HCEC 1CT (cell line): Measurements from ENCODE around the gene HYLS1.

Source experiments
- DNase-seq: peaks from one replicate; pipeline ENCODE4 v3.0.0-alpha.2; 2017

Gene HYLS1

DNA sequence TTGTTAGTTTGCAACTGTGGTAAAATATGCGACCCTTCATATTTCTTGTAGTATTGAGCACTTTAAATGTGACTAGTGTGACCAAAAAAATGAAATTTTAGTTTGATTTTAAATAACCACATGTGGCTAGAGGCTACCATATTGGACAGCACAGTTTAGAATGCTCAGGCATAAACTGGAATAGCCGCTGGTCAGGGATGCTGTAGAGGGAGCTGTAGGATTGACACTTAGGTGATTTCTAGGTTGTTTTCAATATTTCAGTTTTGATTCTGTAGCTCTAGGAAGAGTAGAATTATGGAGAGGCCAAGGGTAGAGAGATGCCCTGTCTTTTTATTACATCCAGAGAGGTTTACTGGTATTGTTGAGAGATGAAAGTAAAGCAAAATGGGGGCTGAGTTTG lies 47.6 kb downstream of the HYLS1 start:
- DNase-seq: no peak

DNA sequence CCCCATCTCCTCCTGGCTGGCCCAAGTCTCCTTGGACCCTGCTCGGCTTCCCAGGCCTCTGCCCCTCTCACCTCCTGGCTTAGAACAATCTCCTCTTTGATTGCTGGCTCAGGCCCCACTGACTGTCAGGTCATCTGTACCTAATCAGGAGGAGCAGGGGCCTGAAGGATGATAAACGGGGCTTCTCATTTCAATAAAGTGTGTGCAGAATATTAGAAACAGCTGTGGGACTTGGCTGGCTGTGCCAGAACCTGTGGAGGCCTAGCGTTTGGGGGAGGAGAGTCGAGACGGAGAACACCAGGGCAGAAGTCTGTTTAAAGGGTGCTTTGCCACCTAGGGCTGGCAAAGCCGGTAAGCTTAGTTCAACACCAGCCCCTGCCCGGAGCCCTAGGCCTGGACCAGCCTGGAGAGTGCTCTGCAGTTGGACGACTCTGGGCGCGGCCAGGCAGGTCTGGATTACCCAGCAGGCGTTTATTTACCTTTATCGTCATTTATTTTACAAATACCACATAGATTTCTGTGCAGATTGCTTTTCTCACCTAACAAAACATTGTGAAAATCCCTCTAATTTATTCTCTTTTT lies 48.2 kb downstream of the HYLS1 start:
- DNase-seq: no peak

DNA sequence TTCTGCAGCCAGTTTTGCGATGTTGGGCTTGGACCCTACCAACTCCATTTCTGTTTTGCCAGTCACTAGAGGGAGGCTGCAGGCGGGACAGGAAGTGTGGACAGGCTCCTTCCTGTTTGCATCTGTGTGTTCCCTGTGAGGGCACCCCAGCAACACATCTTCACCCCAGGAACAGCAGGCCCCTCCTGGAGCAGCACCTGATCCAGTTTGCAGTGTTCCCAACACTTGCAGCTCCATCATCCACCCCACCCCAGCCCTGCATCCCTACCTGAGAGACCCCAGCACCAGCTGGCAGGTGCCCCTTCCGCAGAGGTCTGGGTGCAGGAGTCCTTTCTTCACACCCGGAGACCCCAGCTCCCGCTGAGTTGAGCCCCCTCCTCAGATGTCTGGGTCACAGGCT lies 51.0 kb downstream of the HYLS1 start:
- no peak for DNase-seq

DNA sequence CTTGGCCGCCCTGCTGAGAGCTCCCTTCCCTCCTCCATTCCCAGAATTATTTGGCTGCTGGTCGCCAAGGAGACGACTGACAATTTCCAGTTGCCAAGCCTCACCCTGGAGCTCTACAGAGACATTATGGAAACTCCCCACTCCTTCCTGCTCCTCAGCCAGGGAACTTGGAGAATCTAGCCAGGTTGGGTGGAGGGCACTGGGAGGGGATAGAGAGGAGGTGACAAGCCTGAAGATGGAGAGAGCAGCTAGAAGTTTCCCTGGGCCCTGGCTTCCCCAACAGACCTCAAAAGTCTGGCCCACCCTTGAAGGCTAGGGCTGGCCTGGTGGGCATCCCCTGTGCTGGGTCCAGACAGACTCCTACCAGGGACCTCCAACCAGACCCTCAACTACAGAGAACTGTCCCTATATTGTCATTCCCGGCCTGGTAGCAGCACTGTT lies 51.6 kb downstream of the HYLS1 start:
- DNase-seq: no peak

DNA sequence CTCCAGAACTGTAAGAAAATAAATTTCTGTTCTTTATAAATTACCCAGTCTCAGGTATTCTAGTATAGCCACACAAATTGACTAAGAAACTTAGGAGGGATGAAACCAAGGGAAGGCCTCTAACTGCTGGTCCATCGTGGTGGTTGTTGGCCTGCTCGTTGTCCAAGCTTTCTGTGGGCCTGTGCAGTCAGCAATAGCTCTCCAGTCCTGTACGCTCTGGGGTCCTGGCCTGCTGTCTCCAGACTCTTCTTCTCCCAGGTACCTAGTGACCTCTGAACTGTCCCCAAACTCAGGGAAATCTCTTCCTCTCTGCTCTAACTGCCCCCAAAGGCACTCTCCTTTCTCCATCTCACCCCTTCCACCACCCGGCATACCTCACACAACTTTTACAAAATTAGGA lies 52.7 kb downstream of the HYLS1 start:
- no peak for DNase-seq

DNA sequence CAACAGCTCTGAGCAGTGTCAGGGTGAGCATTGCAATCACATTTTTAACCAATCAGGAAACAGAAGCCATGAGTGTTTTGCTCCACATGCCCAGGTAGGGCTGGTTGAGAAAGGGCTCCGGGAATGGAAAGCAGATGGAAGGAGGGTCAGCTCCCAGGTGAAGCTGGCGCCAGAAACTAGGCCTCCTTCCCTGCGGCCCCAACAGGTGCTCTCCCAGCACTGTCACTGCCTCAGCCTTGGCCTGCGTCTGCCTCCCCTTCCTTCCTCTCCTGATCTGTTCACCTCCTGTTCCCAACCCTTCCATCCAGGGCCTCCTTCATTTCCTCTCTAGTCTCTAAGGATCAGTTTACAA lies 53.8 kb downstream of the HYLS1 start:
- DNase-seq: no peak

DNA sequence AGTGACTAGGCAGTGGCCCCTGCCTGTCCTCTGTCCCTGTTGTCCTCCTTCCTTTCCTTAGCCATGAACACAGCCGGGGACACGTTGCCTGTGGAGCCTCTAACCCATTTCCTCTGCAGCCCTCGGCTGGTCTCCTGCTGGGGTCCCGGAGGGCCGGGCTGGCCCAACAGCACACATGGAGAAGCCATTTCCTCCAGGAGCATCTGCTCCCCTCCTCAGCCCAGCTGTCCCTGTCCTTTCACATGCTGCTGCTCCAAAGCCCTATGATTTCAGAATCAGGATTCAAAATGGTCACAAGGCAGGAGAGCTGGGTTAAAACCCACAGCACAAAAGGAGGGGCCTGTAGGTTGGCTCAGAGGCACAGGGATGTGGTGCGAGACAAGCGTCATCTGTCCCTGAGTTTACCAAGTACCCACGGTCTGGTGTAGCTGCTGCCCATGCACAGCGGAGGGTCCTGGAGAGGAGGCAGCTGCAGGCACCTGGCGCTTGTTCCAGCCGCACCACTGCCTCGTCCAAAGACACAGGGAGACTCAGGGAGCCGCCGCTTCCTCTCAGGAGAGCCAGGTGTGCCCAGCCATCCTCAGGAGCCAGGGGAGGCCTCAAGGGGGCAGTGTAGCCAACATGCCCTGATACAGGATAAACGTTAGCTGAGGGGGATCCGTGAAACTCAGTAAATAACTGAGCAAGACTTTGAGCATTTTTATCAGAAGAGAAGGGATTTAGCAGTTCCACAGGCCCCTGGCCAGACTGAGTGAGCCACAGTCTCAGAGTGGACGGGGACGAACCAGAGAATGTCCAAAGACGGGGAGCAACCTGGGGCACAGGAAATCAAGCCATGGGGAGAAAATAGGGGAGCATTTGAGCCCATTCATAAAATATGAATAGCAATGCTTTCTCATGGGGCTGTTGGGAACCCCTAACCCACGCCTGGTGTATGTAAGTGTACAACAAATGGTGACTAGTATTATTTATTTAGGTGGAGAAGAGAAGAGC lies 54.4 kb downstream of the HYLS1 start:
- no peak for DNase-seq

DNA sequence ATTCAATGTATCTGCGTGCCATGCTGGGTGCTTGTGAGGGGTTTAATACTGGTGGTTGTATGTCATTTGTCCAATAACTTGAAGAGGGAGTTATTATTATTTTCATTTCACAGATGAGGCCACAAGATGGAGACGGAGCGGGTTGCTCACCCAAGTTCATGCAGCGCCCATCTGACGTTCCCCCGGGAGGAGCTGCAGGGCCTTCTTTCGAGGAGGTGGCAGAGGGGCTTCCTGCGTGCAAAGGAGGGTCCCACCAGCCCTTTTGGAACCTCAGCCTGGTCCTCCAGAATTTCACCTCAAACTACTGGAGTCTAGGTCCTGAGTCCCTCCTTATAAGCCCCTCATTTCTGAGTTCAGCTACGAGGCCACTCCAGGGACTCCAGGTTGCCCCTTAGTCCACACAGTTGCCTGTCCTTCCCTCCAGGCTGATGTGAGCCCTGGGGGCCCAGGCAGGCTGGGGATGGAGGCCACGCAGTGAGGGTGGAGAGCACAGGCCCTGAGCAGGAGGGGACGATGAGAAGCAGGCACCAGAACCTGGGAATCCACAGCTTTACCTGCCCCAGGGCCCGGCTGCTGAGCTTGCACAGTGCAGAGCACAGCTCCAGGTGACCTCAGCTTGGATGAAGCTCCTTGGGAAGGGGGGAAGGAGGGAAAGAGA lies 55.4 kb downstream of the HYLS1 start:
- DNase-seq: no peak

DNA sequence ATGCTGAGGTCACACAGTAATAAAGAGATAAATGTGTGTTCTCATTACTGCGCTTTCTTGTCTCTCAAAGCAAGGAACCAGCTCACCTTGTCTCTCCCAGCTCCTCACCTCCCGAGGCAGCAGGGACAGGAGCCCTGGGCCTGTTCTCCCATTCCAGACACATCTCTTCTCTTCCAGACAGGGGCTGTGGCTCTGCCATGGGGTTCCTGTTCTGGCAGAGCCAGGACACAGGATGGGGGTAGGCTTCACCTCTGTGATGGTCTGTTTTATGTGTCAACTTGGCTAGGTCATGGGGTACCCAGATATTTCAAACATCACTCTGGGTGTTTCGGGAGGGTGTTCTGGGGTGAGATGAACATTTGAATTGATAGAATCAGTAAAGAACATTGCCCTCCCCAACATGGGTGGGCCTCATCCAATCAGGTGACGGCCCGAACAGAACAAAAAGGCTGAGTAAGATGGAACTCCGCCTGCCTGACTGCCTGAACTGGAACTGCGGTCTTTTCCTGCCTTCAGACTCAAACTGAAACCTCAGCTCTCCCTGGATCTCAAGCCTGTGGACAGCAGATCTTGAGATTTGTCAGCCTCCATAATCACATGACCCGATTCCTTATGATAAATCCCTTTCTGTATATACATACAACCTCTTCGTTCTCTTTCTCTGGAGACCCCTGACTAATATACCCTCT lies 56.3 kb downstream of the HYLS1 start:
- no peak for DNase-seq

DNA sequence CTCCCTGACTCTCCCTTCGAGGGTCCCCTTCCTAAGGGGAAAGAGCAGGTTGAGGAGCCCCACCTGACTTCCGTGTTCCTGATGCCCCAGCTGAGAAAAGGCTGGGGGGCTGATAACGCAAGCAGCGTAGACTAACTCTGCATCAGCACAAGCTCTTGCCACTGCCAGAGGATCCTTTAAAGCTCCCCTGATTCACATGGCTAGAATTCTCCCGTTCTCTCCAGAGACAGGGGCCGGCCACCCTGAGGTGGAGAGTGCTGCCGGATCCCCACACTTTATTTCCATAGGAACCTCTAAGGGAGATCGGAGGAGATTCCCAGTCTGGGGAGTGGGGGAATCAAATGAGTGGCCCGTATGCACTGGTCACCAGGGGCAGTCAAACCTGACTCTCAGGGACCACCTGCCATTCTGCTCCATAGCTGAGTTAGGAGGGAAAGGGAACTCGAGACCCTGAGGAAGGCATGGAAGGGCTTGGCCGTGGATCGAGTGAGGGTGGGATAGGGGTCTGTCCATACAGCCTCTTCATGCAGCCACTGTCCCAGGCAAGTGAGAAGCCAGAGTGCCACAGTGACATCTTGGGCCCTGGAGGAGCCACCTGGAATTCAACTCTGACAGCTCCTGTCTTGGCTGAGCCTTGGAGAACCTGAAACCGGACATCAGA lies 57.0 kb downstream of the HYLS1 start:
- no peak for DNase-seq

DNA sequence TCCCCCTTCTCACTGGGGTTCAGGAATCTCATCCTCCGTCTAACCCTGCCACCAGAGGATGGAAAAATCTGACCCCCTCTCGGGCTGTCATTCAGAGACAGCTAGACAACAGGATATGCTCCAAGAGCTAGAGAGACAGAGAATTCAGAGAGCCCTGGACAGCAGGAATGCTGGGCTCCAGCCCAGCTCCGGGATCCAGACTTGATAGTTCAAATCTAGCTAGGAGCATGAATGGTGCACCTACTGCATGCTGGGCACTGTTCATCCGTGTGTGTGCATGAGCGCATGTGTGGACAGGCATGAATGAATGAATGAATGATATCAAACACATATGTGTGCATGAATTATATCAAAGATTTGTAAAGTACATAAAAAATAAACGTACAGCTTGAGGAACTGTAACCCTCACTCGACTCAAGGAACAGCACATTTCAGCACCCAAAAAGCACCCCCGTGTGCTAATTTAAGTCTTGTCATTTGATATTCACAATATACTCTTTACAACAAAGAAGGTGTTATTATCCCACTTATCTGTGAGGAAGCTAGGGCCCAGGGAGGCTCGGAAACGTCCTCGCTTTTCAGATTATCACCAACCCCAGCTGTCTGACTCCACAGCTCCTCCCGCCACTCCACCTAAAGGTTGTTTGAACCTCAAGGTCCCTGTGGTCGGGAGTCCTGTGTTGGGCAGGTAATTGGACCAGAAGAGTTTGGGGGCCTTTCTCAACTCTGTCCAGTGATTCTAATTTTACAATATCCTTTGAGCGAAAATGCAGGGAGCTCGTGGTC lies 57.7 kb downstream of the HYLS1 start:
- DNase-seq: no peak

DNA sequence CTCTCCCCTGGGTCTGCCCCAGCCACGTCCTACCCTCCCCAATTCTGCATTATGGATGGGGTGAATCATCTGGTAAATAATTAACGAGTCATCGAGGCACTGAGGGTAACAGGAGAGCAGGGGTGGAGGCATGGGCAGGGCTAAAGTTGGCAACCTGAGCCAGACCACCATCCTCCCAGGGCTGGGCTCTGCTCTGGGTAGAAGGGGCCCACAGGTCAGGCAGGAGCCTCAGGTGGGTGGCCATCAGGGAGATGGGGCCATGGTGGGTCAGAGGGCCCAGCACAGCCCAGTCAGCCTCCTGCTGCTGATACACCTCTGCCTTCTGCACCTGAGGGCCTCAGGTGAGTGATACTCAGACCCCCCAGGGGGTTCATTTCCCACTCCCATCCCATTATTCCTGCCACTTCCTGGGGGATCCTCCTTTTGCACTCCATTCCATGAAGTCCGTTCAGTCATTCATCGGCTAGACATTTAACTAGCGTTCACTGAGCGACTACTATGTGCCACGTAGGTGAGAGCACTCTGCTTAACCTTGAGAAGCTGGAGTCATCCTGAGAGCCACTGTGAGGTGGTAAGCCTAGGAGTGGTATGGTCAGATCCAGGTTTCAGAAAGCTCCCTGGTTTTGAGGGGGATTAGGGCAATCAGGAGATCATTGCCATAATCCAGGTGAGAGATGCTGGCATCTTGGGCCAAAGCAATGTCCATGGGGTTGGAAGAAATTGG lies 58.5 kb downstream of the HYLS1 start, which contains the start of gene VSIG10L2:
Gene VSIG10L2 (plus strand): TSS at position 248 of the 724 bp plus-strand sequence. CDS start 12 bp downstream, at position 260.
- DNase-seq: no peak

DNA sequence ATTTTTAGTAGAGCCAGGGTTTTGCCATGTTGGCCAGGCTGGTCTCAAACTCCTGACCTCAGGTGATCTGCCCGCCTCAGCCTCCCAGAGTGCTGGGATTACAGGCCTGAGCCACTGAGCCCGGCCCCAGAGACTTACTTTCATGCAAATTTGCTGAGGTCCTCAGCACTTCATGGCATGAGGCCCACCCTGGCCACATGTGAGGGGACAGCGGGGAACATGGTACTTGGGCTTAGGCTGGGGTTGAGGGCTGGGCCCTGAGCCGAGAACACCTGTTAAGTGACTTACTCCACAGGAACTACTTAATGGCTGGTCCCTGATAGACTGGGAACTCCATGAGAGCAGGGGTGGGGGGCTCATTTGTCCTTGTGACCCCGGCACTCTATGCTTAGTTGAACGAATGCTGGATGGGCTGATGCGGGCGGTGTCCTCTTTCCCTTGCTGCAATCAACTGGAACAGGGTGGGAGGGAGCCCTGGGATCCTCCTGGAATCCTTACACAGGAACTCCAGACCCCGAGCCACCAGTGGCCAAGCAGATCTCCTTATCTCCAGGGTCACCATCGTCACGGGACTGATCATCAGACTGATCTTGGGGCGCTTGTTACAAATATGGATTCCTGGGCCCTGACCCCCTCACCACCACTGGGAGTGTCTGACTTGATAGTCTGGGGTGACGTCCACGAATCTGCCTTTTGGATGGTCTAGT lies 59.4 kb downstream of the HYLS1 start:
- no peak for DNase-seq

DNA sequence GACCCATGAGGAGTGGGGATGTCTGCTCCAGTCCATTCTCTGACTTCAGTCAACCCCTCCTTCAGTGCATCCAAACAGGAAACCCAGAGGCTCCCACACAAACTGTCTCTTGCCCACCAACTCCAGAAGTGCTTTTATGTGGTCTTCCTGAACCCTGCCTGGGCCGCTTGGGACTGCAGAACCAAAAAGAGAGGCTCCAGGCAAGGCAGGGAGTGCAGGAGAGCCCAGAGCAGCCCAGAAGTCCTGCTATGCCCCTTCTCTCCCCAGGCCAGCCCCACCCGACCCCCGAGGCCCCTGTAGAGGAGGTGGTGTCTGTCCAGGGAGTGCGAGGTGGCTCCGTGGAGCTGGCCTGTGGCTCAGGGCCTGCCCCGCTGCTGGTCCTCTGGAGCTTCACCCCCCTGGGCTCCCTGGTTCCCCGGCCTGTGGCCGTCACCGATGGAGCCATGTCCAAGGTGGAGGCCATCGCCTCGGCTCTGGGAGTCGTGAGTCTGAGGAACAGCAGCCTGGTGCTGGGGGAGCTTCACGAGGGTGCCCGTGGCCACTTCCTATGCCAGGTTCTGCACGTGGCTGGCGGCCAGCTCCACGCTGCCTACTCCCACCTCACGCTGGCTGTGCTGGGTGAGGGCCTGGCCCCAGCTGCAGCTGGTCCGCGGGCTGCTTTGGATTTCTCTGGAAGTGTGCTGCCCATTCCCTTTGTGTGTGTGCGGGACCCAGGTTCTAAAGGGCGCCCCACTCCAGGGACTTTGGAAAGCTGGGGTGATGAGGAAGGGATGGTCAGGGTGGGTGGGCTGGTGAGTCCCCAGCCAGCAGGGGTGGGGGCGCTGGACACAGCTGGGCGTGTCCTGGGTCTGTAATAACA lies 60.2 kb downstream of the HYLS1 start:
- no peak for DNase-seq

DNA sequence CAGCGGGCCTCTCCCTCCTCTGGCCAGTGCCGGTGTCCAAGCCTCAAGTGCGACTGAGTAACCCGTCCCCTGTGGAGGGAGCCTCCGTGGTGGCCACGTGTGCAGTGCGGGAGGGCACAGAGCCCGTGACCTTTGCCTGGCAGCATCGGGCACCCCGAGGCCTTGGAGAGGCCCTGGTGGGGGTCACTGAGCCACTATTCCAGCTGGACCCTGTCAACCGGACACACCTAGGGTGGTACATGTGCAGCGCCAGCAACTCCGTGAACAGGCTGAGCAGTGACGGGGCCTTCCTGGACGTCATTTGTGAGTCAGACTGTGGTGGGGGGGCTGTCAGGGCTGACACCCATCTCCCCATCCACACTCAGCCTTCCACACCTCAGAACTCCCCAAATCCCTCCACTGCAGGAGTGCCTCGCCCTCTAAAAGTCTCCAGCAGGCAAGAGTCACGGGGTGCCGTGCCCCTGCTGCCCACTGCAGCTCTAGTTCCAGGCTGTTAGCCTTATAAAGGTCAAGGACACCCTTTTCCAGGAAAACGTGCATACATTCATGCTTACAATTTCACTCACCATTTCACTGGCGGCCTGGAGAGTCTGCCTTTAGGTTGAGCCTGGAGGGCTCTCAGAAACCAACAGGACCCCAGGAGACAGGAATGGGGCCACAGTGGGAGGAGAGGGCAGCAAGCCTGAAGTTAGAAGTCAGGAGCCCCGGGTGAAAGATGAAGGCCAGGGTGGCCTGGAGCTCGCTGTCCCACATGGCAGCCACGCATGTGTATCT lies 61.0 kb downstream of the HYLS1 start:
- DNase-seq: no peak

DNA sequence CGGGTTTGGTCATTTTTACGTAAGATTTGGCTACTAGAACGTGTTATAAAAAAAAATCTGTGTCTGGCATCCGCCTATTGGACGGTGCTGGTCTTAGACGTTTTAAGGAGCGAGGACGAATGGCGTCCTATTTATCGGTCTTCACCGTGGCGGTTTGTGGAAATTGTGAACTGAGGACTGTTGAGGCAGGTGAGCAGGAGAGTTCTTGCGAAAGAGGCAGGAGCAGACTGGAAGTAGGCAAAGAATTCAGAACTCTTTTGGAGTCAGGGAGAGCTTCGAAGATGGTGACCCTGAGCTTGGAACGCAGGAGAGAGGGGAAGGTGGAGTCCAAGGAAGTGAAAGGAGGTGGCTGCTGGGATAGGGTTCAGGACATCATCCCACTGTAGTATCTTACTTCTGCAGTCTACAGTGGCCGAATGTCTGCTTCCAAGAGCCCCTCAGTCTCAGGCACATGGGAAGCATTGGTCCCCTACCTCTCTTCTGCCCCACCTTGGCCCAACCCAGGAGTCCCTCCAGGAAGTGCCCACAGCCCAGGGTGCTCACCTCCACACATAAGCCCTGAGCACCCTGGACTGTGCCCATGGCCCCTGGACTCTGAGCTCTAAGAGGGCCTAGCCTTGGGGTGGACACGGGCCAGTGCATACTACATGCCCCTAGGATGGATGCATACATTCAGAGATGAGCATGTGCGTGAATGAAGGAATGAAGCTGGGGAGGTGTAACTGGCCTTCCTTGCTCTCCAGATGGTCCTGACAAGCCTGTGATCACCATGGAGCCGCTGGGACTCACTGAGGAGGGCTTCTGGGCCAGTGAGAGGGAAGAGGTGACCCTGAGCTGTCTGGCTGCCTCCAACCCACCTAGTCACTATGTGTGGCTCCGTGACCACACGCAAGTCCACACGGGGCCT lies 62.1 kb downstream of the HYLS1 start:
- no peak for DNase-seq

DNA sequence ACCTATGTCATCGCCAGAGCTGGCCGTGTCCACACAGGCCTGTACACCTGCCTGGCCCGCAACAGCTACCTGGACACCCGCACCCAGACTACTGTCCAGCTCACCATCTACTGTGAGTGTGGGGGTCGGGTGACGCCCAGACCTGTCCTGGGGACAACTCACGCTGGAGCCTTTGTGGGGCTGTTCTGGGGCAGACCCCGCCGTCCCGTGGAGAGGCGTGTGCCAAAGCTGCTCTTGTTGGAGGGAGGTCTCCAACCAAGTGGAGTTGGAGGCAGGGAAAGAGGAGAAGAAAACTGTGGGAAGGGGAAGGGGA lies 62.7 kb downstream of the HYLS1 start:
- DNase-seq: no peak
